ENCODE data around the gene POLN. TPM values are rescaled to one million over a fixed set of nuclear protein-coding genes. Genes with fewer than 3 reads are reported as not detected.

POLN gene
- total RNA-seq, 4 donors from 2014 or later = 2.6 to 10.6 (median 6.8) TPM

GRCh38 chr4:2182994-2183393 lies 58.9 kb downstream of the POLN start:
- TF ChIP-seq CTCF (IDR thresholded peaks at IDR 0.05; ENCODE audit: low read depth) = no peak

- TF ChIP-seq CTCF (IDR thresholded peaks at IDR 0.05; ENCODE audit: low read depth) = no peak
Observed at GRCh38 chr4:2180410-2180809, 61.5 kb downstream of the POLN start.

GRCh38 chr4:2179717-2180116 lies 62.2 kb downstream of the POLN start:
- TF ChIP-seq CTCF (IDR thresholded peaks at IDR 0.05; ENCODE audit: low read depth) = no peak

- TF ChIP-seq CTCF (IDR thresholded peaks at IDR 0.05; ENCODE audit: low read depth) = no peak
Observed at GRCh38 chr4:2178986-2179385, 62.9 kb downstream of the POLN start.

- TF ChIP-seq CTCF (IDR thresholded peaks at IDR 0.05; ENCODE audit: low read depth) = no peak
Observed at GRCh38 chr4:2177443-2178093, 64.4 kb downstream of the POLN start.

GRCh38 chr4:2175990-2176698 lies 65.8 kb downstream of the POLN start:
- TF ChIP-seq CTCF (IDR thresholded peaks at IDR 0.05; ENCODE audit: low read depth) = no peak

- TF ChIP-seq CTCF (IDR thresholded peaks at IDR 0.05; ENCODE audit: low read depth) = no peak
Observed at GRCh38 chr4:2174061-2174460, 67.9 kb downstream of the POLN start.
